Ascending aorta (tissue), 2 donors: ENCODE data around the gene HRAS. TPM values are rescaled to one million over a fixed set of nuclear protein-coding genes. Genes with fewer than 3 reads are reported as not detected.

Experiments
- DNase-seq, 2 donors: peaks; one replicate each; pipeline ENCODE4 v3.0.0-alpha.2; 2019; ENCODE audit warnings: low spot score in 2 of 2
- H3K27ac ChIP-seq, 2 donors: fragments of 200-600 bp; sonication (generic); one replicate each; pipeline ENCODE4 v1.5.1; 2016 to 2017; ENCODE audit warnings: mild to moderate bottlenecking in 1 of 2
- H3K27me3 ChIP-seq: fragments of 200-600 bp; sonication (generic); one replicate; pipeline ENCODE4 v1.5.1; 2017
- H3K36me3 ChIP-seq, 2 donors: fragments of 200-600 bp; sonication (generic); one replicate each; pipeline ENCODE4 v1.5.1; 2016
- H3K4me1 ChIP-seq, 2 donors: fragments of 200-600 bp; sonication (generic); one replicate each; pipeline ENCODE4 v1.5.1; 2016 to 2017; ENCODE audit warnings: mild to moderate bottlenecking in 1 of 2
- H3K4me3 ChIP-seq, 2 donors: fragments of 200-600 bp; sonication (generic); one replicate each; pipeline ENCODE4 v1.5.1; 2016 to 2017; ENCODE audit warnings: mild to moderate bottlenecking in 1 of 2
- H3K9me3 ChIP-seq, 2 donors: fragments of 200-600 bp; sonication (generic); one replicate each; pipeline ENCODE4 v1.5.1; 2016
- CTCF ChIP-seq, 3 experiments: fragments of 200-600 bp in 2 of 3; fragments of 450-650 bp in 1 of 3; sonication (generic) in 2 of 3; IDR thresholded peaks; one replicate each; pipeline ENCODE4 v1.5.1; 2016 to 2019; ENCODE audit warnings: antibody characterized with exemption in 3 of 3, mild to moderate bottlenecking in 1 of 3, moderate library complexity in 1 of 3
- intact Hi-C: fragments of 100-400 bp; cut with DNase I; formaldehyde crosslinking; loops from one replicate; pipeline ENCODE4 v1.15.1; 2023
- total RNA-seq: library from RNA; depleted of rRNA; stranded (reverse); fragments of >200 nt; gene quantifications from one replicate; pipeline ENCODE4 v1.1.0, GENCODE V29; 2016

The HRAS gene
- total RNA-seq, 1 donor from 2014 or later = 21.6 TPM

- intact Hi-C loops = no loop called here
- H3K9me3 ChIP-seq = no peaks in the 10 kb centered on the region
- H3K4me1 ChIP-seq = peaks cover 0 to 17% of the 10 kb centered on the region in 2 donors
- H3K27ac ChIP-seq = no peak overlapping the region
- no peak overlapping the region for H3K4me3 ChIP-seq
- DNase-seq = peak in 1 of 2 donors; percentile 58
- H3K36me3 ChIP-seq = peaks cover 66 to 70% of the 10 kb centered on the region in 2 donors
- TF ChIP-seq CTCF (IDR thresholded peaks at IDR 0.05) = no peak
- H3K27me3 ChIP-seq = no peaks in the 10 kb centered on the region
These were observed 35.9 kb downstream of the HRAS start for GRCh38 chr11:499201-500076.

- intact Hi-C loops = no loop called here
- peaks cover 0 to 10% of the 10 kb centered on the region in 2 donors for H3K4me1 ChIP-seq
- H3K36me3 ChIP-seq = peaks cover 76 to 79% of the 10 kb centered on the region in 2 donors
- no peak for TF ChIP-seq CTCF (IDR thresholded peaks at IDR 0.05)
- DNase-seq = peak in 1 of 2 donors; percentile 63
- no peaks in the 10 kb centered on the region for H3K27me3 ChIP-seq
- H3K9me3 ChIP-seq = no peaks in the 10 kb centered on the region
- H3K4me3 ChIP-seq = no peak overlapping the region
- H3K27ac ChIP-seq = no peak overlapping the region
These were observed 36.8 kb downstream of the HRAS start for GRCh38 chr11:498297-499181.

- DNase-seq = peak in 1 of 2 donors; percentile 60
- peaks cover 81 to 82% of the 10 kb centered on the region in 2 donors for H3K36me3 ChIP-seq
These were observed 37.6 kb downstream of the HRAS start for GRCh38 chr11:497565-498296.

GRCh38 chr11:496834-497564 is 38.4 kb downstream of the HRAS start:
- intact Hi-C loops = no loop called here
- peaks cover 81 to 87% of the 10 kb centered on the region in 2 donors for H3K36me3 ChIP-seq
- DNase-seq = peak in 1 of 2 donors; percentile 58

More at GRCh38 chr11:497565-498296, 37.6 kb downstream of the HRAS start:
- Histone ChIP-seq H3K4me3 (no peak overlapping the region), H3K27me3 (no peaks in the 10 kb centered on the region), H3K27ac (no peak overlapping the region), H3K4me1 (peaks cover 0 to 4% of the 10 kb centered on the region in 2 donors), H3K9me3 (no peaks in the 10 kb centered on the region)
- intact Hi-C loops = no loop called here
- no peak for TF ChIP-seq CTCF (IDR thresholded peaks at IDR 0.05)

More at GRCh38 chr11:496834-497564, 38.4 kb downstream of the HRAS start:
- H3K27ac ChIP-seq = no peak overlapping the region
- H3K9me3 ChIP-seq = no peaks in the 10 kb centered on the region
- H3K27me3 ChIP-seq = no peaks in the 10 kb centered on the region
- H3K4me3 ChIP-seq = no peak overlapping the region
- no peaks in the 10 kb centered on the region for H3K4me1 ChIP-seq
- TF ChIP-seq CTCF (IDR thresholded peaks at IDR 0.05) = no peak
